DOHH2 (cell line): ENCODE measurements around the gene FOXP4.

Experiments used
- H3F3A ChIP-seq: fragments of 200-600 bp; sonication (generic), shearing (Covaris generic); 2 replicates; pipeline ENCODE4 v1.6.0; 2016; ENCODE audit warnings: antibody characterized with exemption, mild to moderate bottlenecking; ENCODE audit not compliant: control insufficient read depth, insufficient read depth
- H3K27ac ChIP-seq: fragments of 200-600 bp; sonication (generic); 2 replicates; pipeline ENCODE4 v1.5.1; 2014; ENCODE audit warnings: low read depth, mild to moderate bottlenecking, low read length, moderate library complexity
- H3K27me3 ChIP-seq: fragments of 200-600 bp; sonication (generic); 2 replicates; pipeline ENCODE4 v1.6.1; 2014; ENCODE audit warnings: mild to moderate bottlenecking, low read length, mixed read lengths; ENCODE audit not compliant: control insufficient read depth
- H3K36me3 ChIP-seq: fragments of 200-600 bp; sonication (generic); 2 replicates; pipeline ENCODE4 v1.6.1; 2014; ENCODE audit warnings: mild to moderate bottlenecking, low read length, moderate library complexity, mixed read lengths; ENCODE audit not compliant: control insufficient read depth
- H3K4me1 ChIP-seq: fragments of 200-600 bp; sonication (generic); 2 replicates; pipeline ENCODE4 v1.6.1; 2014; ENCODE audit warnings: mild to moderate bottlenecking, low read length, mixed read lengths; ENCODE audit not compliant: control insufficient read depth
- H3K4me2 ChIP-seq: fragments of 200-600 bp; sonication (generic); 2 replicates; pipeline ENCODE4 v1.6.0; 2014; ENCODE audit warnings: mild to moderate bottlenecking, low read length, moderate library complexity
- H3K4me3 ChIP-seq: fragments of 200-600 bp; sonication (generic); 2 replicates; pipeline ENCODE4 v1.5.1; 2014; ENCODE audit warnings: mild to moderate bottlenecking, low read length, mixed read lengths
- H3K79me2 ChIP-seq: fragments of 200-600 bp; sonication (generic); 2 replicates; pipeline ENCODE4 v1.6.1; 2014; ENCODE audit warnings: mild to moderate bottlenecking, low read length, mixed read lengths; ENCODE audit not compliant: control insufficient read depth
- H3K9me2 ChIP-seq: fragments of 200-600 bp; sonication (generic); replicated peaks from 2 replicates; pipeline ENCODE4 v1.6.1; 2014; ENCODE audit warnings: mild to moderate bottlenecking, low read length, mixed read lengths; ENCODE audit not compliant: control insufficient read depth
- H3K9me3 ChIP-seq: fragments of 200-600 bp; sonication (generic); 2 replicates; pipeline ENCODE4 v1.6.1; 2014; ENCODE audit warnings: antibody characterized with exemption, low read length, mixed read lengths; ENCODE audit not compliant: control insufficient read depth, insufficient read depth
- H4K20me1 ChIP-seq: fragments of 200-600 bp; sonication (generic); 2 replicates; pipeline ENCODE4 v1.6.0; 2014; ENCODE audit warnings: low read depth, mild to moderate bottlenecking, antibody characterized with exemption, low read length, moderate library complexity; ENCODE audit not compliant: control insufficient read depth, insufficient read depth
- CTCF ChIP-seq: fragments of 200-600 bp; sonication (generic); IDR thresholded peaks from one replicate; pipeline ENCODE4 v1.5.1; 2014; ENCODE audit warnings: antibody characterized with exemption, mild to moderate bottlenecking, low read depth, low read length; ENCODE audit not compliant: poor library complexity, severe bottlenecking
- EZH2phosphoT487 ChIP-seq: fragments of 200-600 bp; sonication (generic); IDR thresholded peaks from 2 replicates; pipeline ENCODE4 v1.6.1; 2017; ENCODE audit warnings: borderline replicate concordance, mild to moderate bottlenecking, antibody characterized with exemption, low read length, moderate library complexity, mixed read lengths

Gene FOXP4

DNA sequence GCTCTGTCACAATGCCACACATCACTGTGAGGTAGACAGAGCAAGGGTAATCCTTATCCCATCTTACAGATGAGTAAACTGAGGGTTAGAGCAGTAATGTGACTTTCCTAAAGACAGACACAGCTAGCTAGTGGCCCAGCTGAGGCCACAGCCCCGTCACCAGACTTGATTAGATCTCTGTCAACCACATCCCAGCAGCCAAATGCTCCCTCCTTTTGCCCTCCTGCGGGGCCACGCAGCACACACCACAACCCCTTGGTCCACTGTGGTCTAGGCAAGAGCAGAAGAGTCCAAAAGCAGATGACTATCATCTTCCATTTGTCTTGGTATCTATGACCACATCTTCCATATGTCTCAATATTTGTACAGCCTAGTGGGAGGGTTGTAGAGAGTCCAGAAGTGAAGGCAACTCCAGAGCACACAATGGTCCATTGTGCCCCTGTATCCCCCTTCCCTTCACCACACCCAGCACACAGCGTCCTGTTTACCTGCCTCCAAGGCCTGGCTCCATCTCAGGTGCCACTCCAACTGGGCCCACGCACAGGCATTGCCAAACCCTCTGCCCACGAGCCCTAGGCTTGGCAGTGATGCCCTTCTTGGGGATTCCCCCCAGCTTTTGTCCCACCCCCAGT, 47.1 kb upstream of the FOXP4 start:
- Histone ChIP-seq H3K9me2 (no peaks in the 10 kb centered on the region), H3K27ac (no peak overlapping the region), H3K36me3 (no peaks in the 10 kb centered on the region), H4K20me1 (no peaks in the 10 kb centered on the region), H3K27me3 (peaks cover 46% of the 10 kb centered on the region), H3F3A (no peaks in the 10 kb centered on the region), H3K9me3 (no peaks in the 10 kb centered on the region), H3K4me3 (no peak overlapping the region), H3K79me2 (no peaks in the 10 kb centered on the region), H3K4me1 (peaks cover 10% of the 10 kb centered on the region; the same call in 1 of the 2 replicates), H3K4me2 (no peak overlapping the region)
- TF ChIP-seq CTCF: no peak
- TF ChIP-seq EZH2phosphoT487: no peak

GRCh38 chr6:41500561-41500960, 45.6 kb upstream of the FOXP4 start:
- no peaks in the 10 kb centered on the region for H3F3A ChIP-seq
- no peaks in the 10 kb centered on the region for H3K9me2 ChIP-seq
- no peaks in the 10 kb centered on the region for H3K79me2 ChIP-seq
- no peak overlapping the region for H3K4me2 ChIP-seq
- peaks cover 59% of the 10 kb centered on the region for H3K27me3 ChIP-seq
- TF ChIP-seq CTCF (no peak), EZH2phosphoT487 (no peak)
- no peak overlapping the region for H3K4me3 ChIP-seq
- no peak overlapping the region for H3K27ac ChIP-seq
- H3K9me3 ChIP-seq: no peaks in the 10 kb centered on the region
- H3K36me3 ChIP-seq: no peaks in the 10 kb centered on the region
- no peaks in the 10 kb centered on the region for H4K20me1 ChIP-seq
- peaks cover 24% of the 10 kb centered on the region for H3K4me1 ChIP-seq

DNA sequence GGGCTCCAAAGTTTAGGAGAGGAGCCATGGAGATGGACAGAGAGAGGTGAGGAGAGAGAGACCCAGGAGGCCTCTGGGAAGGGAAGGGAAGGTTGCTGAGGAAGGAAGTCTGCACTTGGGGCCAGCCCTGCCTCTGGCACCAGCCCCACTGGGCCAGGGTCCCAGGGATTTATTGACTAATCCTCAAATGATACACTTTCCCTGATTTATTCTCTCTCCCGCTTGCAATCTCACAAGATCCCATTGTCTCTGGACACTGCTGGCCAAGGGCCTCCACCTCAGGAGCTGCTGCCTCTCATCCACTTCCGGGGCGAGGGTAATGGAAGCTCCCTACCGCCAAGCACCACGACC, 43.6 kb upstream of the FOXP4 start:
- no peak overlapping the region for H3K4me3 ChIP-seq

More for the DNA sequence above, 43.6 kb upstream of the FOXP4 start:
- Histone ChIP-seq H3K79me2 (no peaks in the 10 kb centered on the region), H3K36me3 (no peaks in the 10 kb centered on the region), H3K4me1 (peaks cover 27% of the 10 kb centered on the region), H4K20me1 (no peaks in the 10 kb centered on the region), H3K9me2 (no peaks in the 10 kb centered on the region), H3K27me3 (peaks cover 58% of the 10 kb centered on the region), H3F3A (no peaks in the 10 kb centered on the region), H3K27ac (no peak overlapping the region), H3K4me2 (no peak overlapping the region), H3K9me3 (no peaks in the 10 kb centered on the region)
- TF ChIP-seq CTCF (no peak), EZH2phosphoT487 (no peak)
